HG03280 (cell line): Measurements from ENCODE around the gene PCYT2.

Source experiments
- ATAC-seq: cut with Tn5 transposase; IDR thresholded peaks from one replicate; pipeline ENCODE4 v1.9.1; 2021; ENCODE audit warnings: mild to moderate bottlenecking, moderate library complexity; ENCODE audit not compliant: unreplicated experiment

The PCYT2 gene

DNA sequence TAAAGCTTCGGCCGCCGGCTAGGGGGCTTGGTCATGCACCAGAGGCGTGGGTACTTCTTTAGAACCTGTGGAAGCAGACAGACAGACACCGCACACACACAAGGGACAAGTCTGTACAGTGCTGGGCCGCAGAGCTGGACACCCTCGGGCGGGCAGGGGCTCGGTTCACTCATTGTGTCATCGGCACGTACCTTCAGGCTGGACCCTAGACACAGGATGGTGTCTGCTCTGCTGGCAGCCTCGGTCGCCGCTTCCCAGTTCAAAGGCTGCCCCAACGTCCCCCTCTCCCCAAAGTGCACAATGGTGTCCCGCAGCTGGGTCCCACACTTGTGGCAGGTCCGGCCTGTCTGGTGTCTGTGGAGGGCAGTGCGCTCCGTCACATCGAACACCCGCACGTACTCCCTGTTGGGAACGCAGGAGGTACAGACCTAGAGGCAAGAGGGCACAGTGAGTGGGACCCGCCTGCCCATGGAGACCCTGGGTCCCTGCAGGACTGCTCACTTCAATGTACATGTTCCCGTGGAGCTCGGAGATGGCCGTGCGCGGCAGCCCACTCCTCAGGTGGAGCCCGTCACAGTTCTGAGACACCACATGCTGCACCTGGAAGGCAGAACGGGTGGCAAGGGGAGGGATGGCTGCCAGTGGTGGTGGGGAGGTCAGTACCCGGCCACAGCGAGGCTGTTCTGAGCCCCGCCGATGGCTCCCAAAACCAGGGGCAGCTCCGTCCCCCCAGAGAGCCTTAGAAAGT lies 3.1 kb upstream of the PCYT2 start:
- no peak for ATAC-seq

DNA sequence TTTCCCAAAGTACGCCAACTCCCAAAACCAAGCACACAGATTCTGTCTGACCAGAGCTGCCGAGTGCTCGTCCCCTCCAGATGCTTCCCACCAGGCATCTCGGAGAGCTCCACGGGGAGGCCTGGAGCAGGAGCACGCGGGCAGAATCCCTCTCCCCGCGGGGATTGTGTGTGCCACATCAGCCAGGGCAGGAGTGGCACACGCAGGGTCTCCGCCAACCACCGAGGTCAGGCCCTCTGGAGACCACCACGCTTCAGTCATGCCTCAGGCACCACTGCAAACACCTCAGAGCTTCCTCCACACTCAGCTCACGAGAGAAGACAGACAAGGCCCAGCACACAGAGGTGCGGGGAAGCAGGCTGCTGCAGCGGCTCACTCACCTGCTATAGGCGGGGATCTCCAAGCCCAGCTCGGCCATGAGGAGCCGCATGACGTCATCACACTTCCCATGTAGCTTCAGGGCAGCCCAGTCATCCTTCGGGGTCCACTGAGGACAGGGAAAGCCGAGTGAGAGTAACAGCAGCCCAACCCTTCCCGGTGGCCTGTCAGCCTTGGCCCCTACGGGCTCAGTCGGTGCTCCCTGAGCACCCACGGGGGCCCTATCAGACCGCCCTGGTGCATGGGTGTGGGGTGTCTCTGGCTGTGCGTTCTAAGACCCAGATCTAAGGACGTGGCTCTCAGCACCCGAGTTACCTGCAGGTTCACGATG lies 2.3 kb upstream of the PCYT2 start:
- ATAC-seq = no peak

DNA sequence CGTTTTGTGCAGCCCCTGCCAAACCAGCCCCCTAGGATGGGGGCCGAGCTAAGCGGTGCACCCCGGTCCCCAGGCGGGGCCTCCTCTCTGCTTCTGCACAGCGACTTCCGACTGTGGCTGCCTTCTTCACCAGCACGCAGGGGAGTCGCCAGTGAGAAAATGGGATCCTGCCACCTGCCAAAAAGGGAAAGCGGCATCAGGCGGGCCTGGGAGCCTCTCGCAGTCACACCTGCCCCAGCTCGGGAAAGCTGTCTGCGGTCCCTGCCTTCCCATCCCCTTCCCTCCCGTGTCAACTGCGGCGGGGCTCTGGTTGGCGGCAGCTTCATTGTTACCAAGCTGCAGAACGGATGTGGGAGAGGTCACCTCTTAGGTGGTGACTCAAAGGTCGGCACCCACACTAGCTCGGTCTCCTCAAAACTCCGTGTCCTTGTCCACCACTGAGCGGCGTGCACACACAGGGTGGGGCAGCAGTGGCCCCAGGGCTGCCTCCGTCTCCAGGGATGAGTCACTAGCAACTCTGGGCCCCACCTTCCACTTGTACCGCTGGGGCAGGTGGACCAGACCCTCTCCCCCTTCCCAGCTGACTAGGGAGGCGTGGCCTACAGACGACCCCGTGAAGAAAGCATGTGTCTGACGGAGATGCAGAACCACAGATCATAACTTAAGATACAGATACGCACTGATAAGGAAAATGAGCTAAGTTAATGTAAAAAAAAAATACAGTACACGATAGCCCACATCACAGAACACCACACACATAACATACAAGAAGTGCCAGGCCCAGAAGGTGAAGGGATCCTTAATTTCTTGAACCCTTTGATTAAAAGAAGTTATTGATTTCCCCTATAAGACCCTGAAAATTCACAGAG lies 1.5 kb upstream of the PCYT2 start:
- no peak for ATAC-seq

DNA sequence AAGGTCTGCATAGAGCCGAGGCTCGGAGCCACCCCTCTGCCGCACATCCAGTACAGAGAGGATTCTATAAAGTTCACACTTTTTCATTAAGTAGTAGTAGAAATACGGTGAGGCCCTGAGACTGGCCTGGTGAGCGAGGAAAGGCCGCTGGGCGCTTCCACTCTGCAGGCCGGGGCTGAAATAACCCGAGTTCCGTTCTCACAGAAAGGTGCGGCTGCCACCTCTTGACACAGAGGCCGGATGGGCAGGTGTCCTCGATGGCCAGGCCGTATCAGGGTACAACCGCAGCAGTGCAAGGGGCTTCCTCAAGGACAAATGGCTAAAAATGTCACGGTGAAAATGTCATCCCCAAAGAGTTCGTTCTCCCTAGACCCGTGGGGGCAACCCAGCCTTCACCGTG lies 770 bp upstream of the PCYT2 start:
- ATAC-seq = no peak

DNA sequence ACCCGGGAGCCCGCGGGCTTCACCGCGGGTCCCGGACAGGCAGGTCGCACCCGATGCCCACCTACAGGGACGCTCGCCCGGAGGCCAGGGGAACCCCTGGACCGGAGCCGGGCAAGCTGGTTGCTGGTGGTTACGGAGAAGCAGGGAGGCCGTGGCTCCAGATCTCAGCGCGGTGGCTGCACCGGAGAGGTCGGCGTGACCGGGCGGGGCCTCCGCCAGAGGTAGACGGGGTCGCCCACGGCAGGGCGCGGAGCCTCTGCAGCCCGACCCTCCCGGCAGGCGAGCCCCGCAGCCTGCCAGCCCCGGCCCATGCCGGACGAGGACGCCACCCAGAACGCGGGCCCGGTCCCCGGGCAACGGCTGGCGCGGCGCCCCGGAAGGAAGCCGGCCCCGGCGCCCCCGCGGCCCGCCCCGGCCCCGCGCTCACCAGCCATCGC lies 341 bp downstream of the PCYT2 start:
- peak; percentile 41 for ATAC-seq

- ATAC-seq = no peak
These were observed 996 bp downstream of the PCYT2 start for GRCh38 chr17:81909966-81910839.

DNA sequence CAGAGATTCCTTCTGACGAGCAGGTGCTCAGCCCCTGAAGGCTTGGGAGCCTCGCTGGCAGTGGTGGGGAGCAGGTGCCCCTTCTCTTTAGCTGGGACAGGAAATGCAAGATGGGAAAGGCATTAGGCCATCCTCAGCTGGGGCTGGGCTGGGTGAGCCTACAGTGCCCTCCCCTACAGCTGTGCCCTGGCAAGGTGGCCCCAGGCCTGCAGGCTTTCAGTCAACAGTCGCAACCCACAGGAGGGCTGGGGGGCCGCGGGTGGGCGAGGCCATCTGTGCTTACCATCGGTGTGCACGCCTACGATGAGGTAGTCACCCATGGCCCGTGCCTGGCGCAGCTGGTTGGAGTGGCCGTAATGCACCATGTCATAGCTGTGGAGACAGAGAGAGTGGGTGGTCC lies 2.0 kb downstream of the PCYT2 start:
- ATAC-seq = no peak

DNA sequence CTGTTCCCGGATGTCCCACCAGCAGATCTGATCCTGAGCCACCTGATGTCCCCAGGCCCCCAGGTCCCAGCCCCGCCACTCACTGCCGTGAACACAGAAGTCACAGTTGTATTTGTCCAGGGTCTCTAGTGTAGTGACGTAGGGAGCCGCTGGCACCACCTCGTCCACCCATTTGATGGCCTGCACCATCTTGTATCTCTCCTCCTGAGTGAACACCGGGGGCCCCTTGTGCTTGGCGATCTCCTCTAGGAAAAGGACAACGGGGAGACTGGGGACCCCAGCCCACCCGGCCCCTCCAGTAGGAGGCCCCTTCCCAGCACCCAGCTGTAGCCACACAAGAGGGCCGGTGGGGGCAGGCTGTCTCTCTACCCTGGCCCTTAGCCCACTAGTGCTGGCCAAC lies 2.4 kb downstream of the PCYT2 start:
- ATAC-seq = no peak

DNA sequence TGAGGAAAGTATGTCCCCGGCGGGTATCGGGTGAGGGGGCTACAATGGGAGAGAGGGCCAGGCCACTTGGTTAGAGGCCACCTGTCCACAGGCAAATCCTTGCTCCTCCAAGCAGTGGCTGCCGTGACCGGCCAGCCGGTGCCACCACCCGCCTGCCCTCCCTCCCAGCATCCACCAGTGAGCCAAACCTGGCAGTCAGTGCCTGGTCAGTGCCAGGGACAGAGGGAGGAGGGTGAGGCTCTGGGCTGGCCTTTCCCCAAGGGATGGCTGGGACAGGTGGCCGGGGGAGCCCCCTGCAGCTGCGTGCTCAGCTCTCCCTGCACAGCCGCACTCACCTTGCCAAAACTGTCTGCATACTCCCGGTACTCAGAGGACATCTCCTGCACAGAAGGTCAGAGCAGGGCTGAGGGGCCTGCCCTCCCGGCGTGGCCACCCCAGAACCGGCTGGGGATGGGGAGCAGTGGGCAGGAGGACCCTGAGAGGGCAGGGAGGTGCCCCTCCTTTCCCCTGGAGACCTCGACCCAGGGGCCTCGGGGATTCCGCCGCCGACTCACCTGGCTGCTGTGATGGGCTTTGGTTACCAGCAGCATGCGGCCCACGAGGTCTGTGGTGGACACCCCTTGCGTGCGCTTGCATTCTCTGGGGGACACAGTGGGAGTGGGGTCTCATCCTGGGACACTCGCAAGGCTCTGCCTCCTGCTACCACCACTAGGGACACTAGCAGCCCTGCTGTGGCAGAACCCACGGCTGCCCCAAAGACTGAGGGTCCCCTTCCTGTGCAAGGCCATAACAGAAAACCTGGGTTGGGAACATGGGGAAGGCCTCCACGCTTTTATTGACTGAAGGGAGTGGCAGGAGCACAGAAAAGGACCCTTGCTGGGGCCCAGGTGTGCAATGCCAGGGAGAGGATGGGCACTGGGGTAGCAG lies 3.7 kb downstream of the PCYT2 start:
- no peak for ATAC-seq

DNA sequence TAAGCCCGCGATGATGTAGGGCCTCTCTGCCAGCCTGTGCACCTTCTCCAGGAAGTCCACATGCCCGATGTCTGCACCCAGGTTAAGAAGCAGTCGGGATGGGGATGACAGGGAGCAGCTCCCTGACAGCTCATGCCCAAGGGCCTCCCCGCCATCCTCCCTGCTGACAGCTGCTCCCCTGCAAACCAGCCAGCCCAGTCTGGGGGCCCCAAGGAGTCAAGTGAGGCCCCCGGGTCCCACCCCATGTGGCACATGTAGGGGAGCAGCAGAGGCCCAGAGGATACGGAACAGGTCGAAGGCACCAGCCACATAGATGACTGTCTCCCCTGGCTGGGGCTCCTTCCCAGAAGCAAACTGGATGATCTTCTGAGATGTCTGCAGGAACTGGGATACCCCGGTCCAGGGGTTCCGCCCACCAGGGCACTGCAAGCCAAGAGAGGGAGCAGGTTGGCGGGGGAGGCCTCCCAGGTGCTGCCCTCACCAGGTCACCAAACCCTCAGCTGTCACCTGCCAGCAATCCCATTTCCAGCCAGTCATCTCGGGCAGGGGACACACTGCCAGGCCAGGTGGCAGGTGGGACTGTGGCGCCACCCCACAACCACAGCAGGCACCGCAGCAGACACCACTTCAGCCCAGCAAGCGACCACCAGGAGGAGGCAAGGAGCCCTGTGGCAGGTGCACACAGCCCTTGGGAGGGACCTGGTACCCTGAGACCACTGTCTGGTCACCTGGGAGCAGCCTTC lies 4.6 kb downstream of the PCYT2 start:
- ATAC-seq = no peak

DNA sequence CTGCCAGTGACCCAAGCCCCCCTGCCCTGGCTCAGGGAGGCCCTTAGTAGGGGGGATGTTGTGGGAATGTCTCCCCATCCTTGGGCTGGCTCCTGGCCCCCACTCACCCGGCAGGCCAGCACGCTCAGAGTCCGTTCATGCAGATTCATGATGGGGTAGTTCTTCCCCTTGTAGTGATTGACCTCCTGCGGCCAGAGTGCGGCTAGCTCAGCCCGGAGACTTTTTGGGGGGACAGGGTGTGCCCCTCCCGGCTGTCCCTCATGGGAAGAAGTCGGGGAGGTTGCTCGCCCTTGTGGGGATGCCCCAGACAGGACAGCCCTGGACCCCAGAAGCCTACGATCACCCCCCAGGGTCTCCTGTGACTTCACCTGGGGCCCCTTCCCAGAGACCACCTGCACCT lies 5.2 kb downstream of the PCYT2 start:
- ATAC-seq = no peak

DNA sequence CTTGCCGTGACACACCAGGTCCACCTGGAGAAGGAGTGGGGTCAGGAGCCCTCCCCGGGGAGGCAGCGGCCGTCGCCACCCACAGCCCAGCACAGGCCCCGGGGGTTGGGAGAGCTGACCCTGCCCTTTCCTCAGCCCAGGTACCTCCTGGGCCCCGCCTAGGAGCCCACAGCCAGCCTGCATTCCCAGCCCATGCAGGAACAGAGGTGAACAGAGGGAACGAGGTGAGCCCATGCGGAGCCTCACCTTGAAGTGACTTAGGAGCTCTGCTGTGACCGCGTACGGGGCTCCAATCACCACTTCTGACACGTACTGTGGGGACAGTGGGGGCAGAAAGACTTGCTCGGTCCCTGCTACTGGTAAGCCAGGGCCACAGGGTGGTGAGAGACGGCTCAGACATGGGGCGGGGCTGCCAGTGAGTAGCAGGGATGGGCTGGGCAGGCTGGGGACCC lies 5.7 kb downstream of the PCYT2 start:
- ATAC-seq = no peak

DNA sequence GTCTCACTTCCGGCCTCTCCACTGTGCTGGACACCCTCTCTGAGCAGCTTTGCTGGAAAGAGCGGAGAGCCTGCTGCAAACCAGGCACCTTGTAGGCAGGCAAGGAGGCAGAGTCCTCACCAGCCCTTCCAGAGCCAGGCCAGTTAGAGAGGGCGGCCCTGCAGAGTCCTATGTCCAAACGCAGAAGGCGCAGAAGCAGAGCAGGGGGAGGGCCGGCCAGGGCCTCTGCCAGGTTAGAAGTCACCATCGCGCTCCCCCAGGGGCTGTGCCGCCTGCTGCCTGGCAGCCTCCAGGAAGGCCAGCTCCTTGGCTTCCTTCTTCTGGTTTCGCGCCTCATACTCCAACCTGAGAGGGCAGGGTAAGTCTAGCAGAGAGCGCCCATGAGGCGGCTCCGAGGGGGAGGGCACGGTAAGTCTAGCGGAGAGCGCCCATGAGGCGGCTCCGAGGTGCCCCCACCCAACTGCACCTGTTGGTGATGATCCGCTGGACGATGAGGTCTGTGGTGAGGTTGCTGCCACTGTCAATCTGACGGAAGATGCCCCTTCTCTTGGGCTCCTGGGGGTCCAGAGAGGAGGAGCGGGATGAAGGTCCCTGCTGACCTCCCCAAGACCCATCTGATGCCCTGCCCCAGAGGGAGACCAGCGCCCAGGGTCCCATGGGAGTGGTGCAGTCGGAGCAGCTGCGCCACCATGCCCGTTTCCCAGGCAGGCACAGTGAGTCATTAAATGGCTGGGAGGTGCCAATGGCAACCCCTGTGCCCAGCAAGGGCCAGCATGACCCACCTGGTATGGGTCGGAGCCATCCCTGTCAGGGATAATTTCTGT lies 6.4 kb downstream of the PCYT2 start:
- no peak for ATAC-seq

DNA sequence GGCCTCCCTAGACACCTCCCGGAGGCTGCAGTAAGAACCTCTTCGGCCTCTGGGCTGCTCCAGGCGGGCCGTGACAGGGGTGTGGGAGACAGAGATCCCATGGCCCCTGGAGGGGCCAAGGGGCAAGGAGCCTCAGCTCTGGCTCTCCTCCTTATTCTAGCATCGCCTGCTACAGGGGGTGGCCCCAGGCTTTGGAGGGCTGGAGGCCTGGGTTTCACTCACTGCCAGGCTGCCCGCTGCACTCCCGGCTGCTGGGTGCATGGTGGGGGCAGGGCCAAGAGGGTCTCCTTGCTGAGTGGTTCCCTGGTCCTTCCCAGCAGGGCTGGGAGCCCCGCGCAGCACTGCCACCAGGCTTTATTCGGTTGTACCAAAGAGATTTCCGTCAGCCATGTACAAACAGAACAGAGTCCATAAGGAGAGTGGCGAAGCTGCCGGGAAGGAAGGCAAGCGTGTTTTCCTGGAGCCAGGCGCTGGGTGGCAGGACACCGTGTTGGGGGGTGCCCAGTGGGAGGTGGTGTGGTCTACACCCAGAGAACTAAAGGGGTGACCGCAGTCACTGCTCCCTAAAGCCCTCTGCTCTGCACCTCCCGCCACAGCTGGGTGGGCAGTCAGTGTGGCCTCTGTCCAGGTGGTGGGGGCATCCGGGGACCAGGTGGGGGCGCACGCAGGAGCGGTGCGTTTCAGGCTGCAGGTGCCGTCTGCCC lies 7.2 kb downstream of the PCYT2 start:
- ATAC-seq = no peak

GRCh38 chr17:81903415-81903831 lies 7.8 kb downstream of the PCYT2 start:
- ATAC-seq = no peak

- ATAC-seq = no peak
These were observed 8.4 kb downstream of the PCYT2 start for GRCh38 chr17:81902653-81903414.
